GM19238 (cell line): ENCODE data around the gene HS3ST5.
"Not testable (repeated sequence)": the region's sequence is repeated elsewhere in the genome, so short reads cannot be mapped to it uniquely, and the experiment has no call there.

Experiments used
- DNase-seq: peaks from one replicate; pipeline ENCODE4 v3.0.0; 2011; ENCODE audit warnings: low spot score; ENCODE audit not compliant: insufficient read length

The HS3ST5 gene

DNA sequence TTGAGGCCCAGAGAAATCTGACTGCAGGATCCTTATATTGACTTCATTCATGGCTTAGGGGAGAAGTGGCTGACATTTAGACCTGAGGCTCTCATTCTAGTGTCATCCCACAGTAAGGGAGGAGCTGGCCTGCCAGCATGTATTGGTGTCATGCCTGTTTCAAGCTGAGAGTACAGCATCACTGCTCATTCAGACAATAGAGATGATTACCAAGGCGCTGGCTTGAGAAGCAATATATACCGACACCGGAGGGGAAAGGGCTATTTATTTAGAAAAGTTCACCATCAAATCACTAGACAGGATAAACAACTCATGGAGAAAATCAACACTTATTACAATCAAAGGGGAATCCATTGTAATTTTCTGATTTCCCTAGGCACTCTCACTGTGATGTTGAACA lies 287.5 kb downstream of the HS3ST5 start:
- no peak for DNase-seq

DNA sequence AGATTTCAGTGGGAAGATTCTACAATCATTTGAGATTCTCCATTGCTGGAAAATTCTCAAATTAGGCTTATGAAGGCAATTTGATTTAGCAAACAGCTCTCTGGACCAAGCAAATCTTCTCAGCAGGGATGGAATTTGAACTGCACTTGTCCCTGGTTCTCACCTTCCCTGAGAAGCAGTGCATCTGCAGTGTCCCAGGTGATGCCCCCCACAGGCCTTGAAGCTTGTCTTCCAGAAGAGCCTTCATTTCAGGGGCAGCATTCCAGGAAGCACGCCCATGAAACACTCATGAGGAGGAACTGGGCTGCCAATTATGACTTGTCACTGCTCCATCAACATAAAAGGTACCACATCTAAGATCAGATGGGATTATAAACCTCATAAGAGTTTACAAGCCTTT lies 289.0 kb downstream of the HS3ST5 start:
- DNase-seq: no peak

DNA sequence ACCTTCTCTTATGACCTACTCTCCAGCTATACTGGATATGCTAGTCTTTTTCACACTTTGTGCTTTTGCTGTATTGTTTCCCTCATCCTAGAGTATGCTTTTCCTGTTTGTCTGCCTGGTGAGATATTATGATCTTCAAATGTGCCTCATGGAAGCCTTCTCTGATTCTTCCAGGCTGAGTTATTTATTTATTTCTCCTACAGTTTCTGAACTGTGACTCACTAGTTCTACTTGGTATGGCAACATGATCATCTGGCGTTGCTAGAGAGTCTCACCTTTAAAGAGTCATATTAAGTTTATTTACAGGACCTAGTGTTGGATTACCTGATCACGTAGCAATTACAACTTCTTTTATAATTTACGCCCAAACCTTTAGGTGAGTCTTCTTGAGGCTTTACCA lies 290.7 kb downstream of the HS3ST5 start:
- no peak for DNase-seq

DNA sequence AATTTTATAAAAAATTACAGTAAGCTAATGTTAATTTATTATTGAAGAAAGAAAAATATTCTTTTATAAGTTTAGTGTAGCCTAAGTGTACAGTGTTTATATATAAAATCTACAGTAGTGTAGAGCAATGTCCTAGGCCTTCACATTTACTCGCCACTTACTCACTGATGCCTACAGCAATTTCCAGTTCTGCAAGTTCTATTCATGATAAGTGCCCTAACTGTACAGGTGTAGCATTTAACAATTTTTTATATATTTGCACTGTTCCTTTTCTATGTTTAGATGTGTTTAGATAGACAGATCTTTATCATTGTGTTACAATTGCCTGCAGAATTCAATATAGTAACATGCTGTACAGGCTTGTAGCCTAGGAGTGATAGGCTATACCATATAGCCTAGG lies 291.8 kb downstream of the HS3ST5 start:
- DNase-seq: no peak

DNA sequence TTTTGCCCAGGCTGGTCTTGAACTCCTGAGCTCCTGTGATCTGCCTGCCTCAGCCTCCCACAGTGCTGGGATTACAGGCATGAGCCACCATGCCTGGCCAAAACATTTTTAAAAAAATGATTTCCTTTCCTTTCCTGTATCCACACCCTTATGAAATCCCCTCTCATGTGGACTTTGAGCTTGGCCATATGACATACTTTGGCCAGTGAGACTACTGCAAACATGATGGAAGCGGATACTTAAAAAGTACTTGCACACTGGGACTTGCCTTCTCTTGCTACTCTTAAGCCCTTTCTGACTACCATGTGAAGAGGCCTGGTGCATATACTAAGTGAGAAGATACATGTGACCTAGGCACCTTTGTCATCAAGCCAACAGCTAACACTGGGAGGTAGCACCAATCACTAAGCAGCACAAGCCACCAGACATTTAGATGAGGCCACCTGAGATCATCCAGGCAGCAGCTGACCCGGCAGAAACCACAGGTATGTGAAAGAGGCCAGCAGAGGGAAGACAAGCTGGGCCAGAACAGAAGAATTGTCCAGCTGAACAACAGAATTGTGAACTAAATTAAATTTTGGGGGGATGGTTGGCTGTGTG lies 293.4 kb downstream of the HS3ST5 start:
- DNase-seq: no peak

DNA sequence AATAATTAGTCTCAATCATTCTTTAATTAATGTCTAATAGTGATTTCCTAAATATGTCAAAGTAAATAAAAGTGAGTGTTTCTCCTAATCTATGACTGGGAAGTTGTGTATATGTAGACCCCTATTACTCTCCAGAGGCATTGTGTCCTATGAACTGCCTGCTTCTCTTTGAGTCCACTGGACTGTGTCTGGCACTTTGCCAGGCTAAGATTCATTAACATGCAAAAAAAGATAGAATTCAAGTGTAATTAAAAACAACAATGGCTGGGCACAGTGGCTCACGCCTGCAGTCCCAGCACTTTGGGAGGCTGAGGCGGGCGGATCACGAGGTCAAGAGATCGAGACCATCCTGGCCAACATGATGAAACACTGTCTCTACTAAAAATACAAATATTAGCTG lies 298.3 kb downstream of the HS3ST5 start:
- DNase-seq: not testable (repeated sequence)

DNA sequence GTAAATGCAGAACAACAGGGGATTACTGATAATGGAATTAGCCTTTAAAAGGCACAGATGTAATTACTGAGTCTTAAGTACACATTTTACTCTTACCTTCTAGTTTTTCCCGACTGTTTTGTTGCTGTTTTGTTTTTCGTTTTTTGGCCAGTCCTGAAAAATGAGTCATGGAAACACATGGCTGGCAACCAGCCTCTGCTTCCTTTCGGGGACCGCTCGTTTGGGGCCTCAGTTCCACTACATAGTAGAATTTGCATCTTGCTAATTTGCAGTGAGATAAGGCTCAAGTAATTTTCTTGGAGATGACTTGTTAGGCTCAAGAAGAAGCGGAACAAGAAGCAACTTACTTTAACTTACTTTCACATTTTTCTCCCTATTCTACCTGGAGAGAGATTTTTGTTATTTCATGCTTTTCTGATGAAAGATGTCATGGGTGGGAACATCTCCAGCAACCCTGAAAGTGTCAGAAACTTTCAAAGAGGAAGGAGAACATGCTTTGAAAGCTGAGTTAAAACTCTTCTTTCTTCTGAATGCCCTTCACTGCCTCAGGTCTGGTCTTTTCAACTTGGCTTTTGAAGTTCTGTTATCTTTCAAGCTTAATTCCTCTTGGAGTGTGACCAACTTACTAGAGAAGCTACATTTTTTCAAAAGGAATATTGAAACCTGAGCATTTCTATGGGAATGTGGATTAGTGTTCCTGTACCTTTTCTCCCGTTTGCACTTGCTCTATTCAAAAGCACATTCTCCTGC lies 300.4 kb downstream of the HS3ST5 start:
- no peak for DNase-seq

DNA sequence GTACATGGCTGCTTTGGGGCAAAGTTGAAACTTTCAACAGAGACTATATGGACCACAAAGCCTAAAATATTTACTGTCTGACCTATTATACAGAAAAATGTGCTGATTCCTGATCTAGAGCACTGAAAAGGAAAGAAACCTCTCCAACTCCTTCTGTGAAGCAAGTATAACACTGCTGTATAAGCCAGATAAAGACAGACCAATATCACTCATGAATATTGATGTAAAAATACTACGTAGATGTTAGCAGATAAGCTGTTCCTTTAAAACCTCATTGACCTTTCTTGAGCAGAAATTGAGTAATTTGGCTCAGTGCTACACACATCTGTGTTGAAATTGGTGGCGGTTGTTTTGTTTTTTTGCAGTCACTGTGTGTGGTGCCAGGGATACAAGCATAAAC lies 302.0 kb downstream of the HS3ST5 start:
- DNase-seq: no peak

DNA sequence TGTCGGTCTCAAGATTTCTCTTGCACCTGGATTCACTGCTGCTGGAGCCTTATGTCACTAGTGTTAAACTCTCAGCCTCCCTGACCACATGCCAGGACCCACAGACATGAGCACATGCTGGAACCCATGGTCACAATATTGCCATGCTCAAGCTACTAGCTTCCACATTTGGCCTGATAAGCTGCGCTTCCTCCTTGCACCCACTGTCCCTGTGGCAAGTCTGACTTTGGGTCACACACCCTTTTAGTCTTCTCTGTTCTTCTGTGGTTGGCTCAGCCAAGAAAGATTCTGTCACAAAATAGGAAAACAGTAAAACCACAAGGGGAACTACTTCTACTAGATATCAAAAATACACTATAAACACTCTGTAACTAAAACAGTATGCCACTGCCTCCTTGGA lies 303.0 kb downstream of the HS3ST5 start:
- no peak for DNase-seq

DNA sequence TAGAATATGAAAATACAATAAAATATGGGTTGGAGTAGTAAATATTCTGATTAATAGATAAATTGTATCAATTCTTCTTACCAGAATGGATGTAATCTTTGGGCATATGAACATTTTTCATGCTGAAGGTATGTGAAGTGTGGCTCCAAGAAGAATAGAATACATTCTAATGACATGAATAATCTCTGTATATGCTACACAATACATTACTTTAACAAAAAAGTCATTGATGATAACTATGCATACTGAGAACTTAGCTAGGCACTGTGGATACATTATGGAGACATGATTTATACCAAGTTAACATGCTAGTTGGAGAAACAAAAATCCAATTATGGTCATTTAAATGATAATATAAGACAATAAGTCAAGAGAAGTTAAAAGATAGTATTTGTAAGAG lies 309.2 kb downstream of the HS3ST5 start:
- no peak for DNase-seq

DNA sequence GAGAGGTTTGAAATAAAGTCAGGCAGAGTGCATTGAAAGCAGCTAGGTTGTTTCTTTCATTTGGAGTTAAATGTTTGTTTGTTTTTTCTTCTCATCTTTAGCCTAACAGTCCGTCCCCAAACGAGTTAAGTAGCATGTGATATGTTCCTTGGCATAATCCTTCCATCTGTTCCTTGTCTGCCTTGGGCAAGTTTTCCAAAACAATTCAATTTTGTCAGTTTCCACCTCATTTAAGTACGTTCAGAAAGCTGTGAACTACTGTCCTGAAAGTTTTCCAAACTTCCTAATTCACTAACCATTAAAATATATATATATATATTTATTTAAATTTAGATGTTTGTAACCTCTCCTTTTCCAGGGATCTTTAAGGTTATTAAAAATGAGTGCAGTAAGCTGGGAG lies 310.1 kb downstream of the HS3ST5 start:
- DNase-seq: no peak

DNA sequence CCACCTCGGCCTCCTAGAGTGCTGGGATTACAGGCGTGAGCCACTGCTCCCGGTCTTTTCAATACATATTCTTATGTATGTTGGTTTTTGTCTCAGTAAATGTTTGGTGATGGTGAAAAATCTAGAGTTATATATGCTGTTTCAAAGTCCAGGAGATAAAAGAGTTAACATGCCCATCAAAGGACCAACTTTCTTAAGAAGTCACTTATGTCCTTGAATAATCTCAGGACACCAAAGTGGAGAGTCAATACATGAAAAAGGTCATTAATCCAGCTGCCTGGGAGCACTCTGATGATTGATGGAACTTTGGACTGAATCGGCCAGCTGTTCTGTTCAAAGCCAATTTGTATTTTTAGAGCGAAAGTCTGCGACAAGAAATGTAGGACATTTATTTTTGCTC lies 312.1 kb downstream of the HS3ST5 start:
- no peak for DNase-seq

DNA sequence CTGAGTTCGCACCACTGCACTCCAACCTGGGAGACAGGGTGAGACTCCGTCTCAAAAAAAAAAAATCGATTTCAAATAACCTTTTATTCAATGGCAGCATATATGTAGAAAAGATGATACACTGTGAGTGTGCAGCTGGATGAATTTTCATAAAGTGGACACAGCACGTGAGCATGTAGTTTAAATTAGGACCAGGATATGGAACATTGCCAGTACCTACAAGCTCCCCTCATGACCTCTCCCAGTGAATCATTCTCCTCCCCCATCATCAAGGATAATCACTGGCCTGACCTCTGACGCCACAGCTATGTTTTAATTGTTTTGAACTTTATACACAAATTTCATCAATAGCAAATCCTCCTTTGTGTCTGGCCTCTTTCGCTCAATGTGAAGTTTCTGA lies 318.1 kb downstream of the HS3ST5 start:
- no peak for DNase-seq

DNA sequence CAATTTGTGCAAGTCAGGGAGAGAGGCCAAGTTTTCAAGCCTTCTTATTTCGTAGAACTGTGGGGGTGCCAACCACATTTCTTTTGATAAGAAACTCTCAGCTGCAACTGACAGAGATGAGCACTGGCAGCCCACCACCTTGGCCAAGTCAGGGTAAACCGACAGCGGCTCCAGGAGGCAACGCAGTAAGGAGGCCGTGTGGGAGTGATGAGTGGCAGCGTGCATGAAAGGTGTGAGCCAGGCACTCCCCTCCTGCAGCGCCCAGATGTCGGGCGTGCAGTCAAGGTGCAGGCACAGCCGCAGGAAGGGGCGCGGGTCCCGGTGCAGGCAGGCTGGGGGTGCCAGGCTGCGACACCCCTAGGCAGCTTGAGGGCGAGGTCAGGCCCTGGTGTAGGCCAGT lies 322.6 kb downstream of the HS3ST5 start:
- DNase-seq: no peak

DNA sequence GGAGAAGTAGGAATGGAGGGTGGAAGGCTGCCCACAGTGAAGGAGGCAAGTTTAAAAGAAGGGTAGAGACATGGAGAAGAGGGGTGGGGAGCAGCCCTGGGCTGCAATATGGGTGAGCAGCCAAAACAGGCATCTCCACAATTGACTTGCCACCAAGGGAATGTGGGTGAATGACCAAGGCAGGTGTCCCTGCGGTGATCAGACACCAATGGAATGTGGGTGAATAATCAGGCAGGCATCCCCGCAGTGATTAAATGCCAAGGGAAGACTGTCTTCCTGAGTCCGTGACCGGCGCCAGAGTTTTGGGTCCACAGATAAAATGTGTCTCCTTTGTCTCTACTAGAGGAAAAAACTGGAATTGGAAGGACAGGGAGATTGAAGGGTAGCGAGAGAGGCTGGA lies 325.7 kb downstream of the HS3ST5 start:
- not testable (repeated sequence) for DNase-seq

DNA sequence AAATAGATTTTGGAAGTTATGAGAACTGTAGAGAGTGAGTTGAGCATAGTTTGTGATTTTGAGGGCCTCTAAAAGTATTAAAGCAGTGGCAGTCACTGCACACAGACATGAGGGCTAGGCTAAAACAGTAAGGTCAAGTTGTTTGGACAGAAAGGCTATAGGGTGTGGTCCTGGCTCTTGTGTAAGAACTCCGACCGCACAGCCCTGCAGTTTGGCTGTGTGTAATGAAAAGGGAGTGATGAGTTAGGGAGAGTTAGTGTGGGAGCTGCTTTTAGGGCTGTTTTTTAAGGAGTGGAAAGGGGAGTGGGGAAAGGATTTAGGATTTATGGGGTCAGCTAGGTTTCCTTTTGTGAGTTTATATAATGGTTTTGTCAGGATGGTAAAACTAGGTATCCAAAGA lies 328.7 kb downstream of the HS3ST5 start:
- DNase-seq: not testable (repeated sequence)

DNA sequence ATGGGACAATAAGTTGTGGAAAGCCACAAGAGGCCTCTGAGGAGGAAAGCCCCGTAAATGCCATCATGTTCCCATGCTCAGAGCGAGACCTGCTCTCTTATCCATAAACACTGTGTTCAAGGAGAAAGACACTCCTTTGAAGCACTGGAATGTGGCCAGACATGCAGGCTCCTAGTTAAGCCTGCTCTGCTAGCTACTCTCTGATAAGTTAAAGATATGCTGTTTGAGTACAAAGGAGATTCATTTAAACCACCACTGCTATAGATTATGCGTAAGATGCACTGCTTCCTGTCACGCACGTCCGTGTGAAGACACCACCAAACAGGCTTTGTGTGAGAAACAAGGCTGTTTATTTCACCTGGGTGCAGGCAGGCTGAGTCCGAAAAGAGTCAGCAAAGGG lies 331.3 kb downstream of the HS3ST5 start:
- DNase-seq: not testable (repeated sequence)

DNA sequence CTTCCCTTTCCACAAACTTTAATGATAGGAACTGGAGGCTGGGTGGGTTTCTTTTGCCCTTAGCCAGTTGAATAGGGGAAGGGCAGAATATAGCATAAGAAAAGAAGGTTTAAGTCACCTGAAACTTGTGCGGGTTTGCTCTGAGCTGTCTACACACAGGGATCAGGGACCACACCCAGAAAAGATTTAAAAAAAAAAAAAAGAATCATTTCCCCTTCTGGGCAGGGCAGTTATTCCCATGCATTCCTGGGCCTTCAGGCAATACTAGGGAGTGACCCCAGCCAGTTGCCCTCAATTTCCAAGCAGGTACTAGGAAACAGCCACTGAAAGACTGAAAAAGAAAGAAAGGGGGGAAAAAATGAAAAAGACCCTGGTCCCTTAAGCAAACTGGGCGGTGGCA lies 332.3 kb downstream of the HS3ST5 start:
- DNase-seq: no peak

DNA sequence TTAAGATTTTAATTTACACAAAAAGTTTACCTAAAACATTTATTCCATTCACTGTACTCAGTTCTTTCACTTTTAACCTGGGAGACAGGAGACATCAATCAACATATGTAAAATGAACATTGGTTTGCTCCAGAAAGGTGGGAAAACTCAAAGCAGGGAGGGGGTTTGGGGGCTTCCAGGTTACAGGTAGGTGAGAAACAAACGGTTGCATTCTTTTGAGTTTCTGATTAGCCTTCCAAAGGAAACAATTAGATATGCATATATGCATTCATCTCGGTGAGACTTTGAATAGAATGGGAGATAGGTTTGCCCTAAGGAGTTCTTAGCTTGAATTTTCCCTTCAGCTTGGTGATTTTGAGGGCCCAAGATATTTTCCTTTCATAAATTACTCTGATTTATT lies 333.6 kb downstream of the HS3ST5 start:
- DNase-seq: no peak

DNA sequence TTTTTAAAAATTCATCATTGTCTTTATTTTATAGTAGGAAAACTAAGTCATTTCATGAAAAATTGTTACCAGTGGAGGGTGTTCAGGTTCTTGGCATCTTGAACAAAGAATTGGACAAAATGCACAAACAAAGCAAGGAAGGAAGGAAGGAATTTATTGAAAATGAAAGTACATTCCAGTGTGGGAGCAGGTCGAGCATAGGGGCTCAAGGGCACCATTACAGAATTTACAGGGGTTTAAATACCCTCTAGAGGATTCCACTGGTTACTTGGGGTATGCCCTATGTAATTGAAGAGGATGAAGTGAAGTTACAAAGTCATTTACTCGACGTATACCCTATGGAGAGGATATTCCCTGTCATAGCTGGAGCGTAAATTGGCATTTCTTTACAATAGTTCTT lies 334.5 kb downstream of the HS3ST5 start:
- no peak for DNase-seq

DNA sequence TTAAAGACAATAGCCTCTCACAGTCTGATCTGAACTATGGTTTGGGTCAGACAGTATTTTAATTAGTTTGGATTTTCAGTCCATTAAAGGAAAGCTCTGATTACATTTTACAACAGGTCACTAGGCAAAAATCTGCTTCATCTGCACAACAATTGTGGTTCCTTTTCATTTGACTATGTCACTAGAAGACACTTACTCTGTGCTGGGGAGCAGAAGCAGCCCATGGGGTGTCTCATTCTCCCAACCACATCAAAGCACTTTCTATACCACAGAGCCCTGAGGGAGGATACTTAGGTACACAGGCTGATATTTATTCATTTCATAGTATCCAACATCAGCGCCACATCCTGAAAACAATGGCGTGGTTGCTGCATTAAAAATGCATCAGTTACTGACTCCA lies 335.3 kb downstream of the HS3ST5 start:
- no peak for DNase-seq
